SH-SY5Y (cell line): ENCODE data around the gene OR8H1.

Experiments
- GATA2 ChIP-seq: IDR thresholded peaks from 2 replicates; pipeline ENCODE4 v1.6.1; 2011; ENCODE audit warnings: mild to moderate bottlenecking, low read depth, low read length
- GATA3 ChIP-seq: IDR thresholded peaks from 2 replicates; pipeline ENCODE4 v1.6.1; 2011; ENCODE audit warnings: low read depth, mild to moderate bottlenecking, low read length, moderate library complexity

- TF ChIP-seq GATA2: no peak
- TF ChIP-seq GATA3: no peak
Measured at GRCh38 chr11:56271092-56271491, 21.0 kb downstream of the OR8H1 start.
